Brain microvascular endothelial cell (primary cell): ENCODE measurements around the gene NAB2.

Experiments
- DNase-seq: peaks from one replicate; pipeline ENCODE4 v3.0.0-alpha.2; 2020
- H3K27ac ChIP-seq: fragments of 250-450 bp; sonication (Bioruptor Pico); 2 replicates; pipeline ENCODE4 v1.5.1; 2020; ENCODE audit warnings: mild to moderate bottlenecking, moderate library complexity
- H3K27me3 ChIP-seq: fragments of 250-450 bp; sonication (Bioruptor Pico); replicated peaks from 2 replicates; pipeline ENCODE4 v1.5.1; 2020; ENCODE audit warnings: mild to moderate bottlenecking
- H3K36me3 ChIP-seq: fragments of 250-450 bp; sonication (Bioruptor Pico); replicated peaks from 2 replicates; pipeline ENCODE4 v1.5.1; 2020; ENCODE audit warnings: mild to moderate bottlenecking
- H3K4me3 ChIP-seq: 2 replicates; pipeline ENCODE4 v1.5.1; 2011; ENCODE audit warnings: low read depth, mild to moderate bottlenecking, control low read depth, low read length, moderate library complexity
- in situ Hi-C: cut with HindIII; loops from 2 replicates; pipeline ENCODE4 v1.10.0; 2017; ENCODE audit warnings: low sequenced_read_pairs, low pct_ligation_motif_present
- TF ChIP-seq, protein P1 (sequence below): IDR thresholded peaks from 2 replicates; pipeline ENCODE4 v1.5.1; 2011; ENCODE audit warnings: low read depth, mild to moderate bottlenecking, moderate library complexity, low read length, control low read depth, inconsistent platforms; ENCODE audit errors: missing control alignments

Gene NAB2

DNA sequence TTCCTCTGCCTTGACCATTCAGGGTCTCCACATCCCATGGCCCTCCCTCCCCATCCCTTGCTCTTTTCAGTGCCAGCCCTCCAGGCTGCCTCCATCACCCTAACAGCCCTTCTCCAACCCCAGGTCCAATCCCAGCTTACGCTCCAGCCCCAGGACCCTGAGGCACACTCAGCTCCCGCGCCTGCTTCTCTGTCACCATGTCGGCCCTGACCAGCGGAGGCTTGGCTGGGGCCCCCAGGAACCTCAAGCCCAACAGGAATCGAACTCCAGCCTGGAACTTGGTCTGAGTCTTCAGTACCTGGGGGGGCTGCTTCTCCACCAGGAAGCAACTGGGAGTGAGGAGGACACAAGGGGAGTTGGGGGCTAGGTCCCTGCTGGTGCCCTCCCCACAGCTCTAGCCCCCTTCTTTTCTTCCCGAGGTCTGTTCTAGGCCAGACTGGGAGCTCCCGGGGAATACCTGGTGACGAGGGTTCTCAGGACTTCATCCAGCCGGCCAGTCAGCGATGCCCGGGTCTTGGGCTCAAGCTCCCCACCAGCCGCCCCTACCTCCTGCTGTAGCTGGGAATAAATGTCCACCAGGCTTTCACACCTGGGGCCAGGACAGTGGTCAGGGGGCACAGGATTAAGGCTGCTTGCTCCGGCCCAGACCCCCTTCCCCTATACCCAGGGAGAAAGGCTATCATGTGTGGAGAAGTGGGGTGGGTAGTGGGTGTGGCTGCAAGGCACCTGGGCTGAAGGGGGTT, 16.3 kb downstream of the NAB2 start:
- Histone ChIP-seq H3K4me3 (no peak overlapping the region), H3K27ac (no peak overlapping the region), H3K36me3 (peaks cover 43% of the 10 kb centered on the region), H3K27me3 (no peaks in the 10 kb centered on the region)
- TF ChIP-seq, protein P1, sequence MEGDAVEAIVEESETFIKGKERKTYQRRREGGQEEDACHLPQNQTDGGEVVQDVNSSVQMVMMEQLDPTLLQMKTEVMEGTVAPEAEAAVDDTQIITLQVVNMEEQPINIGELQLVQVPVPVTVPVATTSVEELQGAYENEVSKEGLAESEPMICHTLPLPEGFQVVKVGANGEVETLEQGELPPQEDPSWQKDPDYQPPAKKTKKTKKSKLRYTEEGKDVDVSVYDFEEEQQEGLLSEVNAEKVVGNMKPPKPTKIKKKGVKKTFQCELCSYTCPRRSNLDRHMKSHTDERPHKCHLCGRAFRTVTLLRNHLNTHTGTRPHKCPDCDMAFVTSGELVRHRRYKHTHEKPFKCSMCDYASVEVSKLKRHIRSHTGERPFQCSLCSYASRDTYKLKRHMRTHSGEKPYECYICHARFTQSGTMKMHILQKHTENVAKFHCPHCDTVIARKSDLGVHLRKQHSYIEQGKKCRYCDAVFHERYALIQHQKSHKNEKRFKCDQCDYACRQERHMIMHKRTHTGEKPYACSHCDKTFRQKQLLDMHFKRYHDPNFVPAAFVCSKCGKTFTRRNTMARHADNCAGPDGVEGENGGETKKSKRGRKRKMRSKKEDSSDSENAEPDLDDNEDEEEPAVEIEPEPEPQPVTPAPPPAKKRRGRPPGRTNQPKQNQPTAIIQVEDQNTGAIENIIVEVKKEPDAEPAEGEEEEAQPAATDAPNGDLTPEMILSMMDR: no peak
- in situ Hi-C loops: no loop called here
- DNase-seq: no peak

DNA sequence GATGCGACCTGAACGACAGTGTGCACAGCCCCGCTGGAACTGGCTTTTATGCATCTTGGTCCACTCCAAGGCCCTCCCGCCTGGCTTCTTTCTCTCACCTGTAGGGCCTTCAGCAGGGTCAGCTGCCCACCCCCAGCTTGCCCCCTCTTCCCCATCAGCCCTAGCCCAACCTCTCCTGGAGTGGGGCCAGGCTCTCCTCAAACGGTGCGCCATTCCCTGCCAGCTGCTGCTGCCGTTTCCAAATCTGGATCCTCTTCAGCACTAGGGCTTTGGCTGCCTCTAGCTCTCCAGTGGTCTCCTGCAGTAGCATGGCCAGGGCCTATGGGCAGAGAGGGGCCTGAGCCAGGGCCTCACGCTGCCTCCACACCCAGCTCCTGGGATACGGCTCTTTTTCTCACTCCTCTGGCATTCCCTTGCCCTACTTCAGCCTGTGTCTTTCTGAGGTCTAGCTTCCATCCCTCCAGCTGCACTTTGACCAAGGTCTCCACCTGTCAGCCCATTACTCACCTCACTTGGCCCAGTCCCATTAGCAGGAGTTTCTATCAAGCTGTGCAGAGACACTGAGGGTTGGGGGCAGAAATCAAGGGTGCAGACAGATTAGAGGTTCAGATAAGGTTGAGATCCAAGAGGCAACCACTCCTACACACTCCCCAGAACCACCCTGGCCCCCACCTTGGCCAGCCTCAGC, 17.3 kb downstream of the NAB2 start:
- Histone ChIP-seq H3K27me3 (no peaks in the 10 kb centered on the region), H3K27ac (no peak overlapping the region), H3K4me3 (no peak overlapping the region), H3K36me3 (peaks cover 43% of the 10 kb centered on the region)
- TF ChIP-seq, protein P1: no peak
- in situ Hi-C loops: no loop called here
- no peak for DNase-seq

DNA sequence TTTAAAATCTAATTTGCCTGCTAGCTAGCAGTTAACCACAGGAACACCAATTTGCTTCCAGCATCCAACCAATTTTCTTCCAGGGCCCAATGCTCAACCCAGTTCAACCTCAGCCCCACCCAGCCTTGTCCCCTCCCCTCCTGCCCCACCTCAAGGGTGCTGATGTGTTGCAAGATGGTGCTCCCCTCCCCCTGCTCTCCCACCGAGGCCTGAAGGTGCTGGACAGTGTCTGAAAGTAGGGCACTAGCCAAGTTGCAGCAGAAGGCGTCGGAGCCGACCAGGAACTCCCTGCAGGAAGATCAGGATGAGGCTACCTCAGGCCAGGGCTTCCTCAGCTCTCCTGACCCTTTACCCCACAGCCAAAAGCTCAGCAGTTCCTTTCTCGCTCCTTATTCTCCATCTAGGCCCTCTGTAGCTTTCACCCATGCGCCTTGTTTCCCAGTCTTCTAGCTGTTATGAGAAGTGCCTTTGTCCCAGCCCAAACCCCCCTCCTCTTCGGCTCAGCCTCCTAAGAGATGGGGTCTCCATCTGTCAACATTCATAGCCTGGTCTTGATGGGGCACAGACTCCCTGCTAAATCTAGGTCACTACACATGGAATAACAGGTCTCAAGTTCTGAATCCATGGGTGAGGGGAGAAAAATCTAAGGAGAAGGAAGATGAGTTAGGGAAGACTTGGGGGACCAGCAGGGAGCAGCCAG, 18.7 kb downstream of the NAB2 start:
- in situ Hi-C loops: no loop called here
- H3K36me3 ChIP-seq: peaks cover 37% of the 10 kb centered on the region
- TF ChIP-seq, protein P1: no peak

DNA sequence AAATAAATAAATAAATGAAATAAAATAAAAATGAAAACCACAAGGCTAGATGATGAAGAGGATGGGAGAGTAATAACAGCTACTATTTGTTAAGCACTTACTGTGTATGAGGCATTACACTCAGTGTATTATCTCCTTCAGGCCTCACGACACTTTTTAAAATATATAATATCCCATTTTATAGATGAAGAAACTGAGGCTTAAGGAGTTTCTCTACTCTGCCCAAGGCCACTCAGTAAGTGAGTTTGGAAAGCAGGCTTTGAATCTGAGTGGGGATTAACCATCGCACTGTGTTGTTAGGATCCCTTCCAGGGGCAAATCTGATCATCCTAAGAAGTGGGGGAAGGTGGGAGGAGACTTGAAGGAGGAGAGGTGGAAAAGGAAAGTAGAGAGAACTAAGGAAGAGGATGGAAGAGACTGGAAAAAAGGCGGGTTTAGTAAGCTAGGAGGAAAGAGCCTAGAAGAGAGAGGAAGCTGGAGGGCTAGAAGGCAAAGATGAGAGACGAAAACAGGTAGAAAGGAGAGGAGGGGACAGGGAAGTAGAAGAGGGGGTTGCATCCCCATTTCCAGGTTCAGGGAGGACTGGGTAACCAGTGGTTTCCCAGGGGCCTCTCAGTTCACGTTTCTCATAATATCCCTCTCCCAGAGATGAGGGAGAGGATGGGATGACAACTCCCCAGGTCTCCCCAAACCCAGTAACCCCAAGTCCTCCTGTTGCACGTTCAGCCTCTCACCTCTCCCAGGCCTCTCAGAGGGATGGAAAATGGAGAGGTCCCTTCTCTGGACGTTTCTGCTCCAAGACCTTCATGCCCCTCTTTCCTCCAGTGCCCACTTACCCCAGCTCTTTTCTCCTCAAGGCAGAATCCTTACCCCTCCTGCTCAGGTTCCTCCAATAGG, 20.5 kb downstream of the NAB2 start:
- DNase-seq: no peak
- peak overlapping the region; percentile 74 for H3K4me3 ChIP-seq
- TF ChIP-seq, protein P1: no peak
- H3K27me3 ChIP-seq: no peaks in the 10 kb centered on the region
- no peak overlapping the region for H3K27ac ChIP-seq
- in situ Hi-C loops: no loop called here
- H3K36me3 ChIP-seq: peaks cover 28% of the 10 kb centered on the region

More for the DNA sequence above, 18.7 kb downstream of the NAB2 start:
- Histone ChIP-seq H3K27me3 (no peaks in the 10 kb centered on the region), H3K4me3 (no peak overlapping the region), H3K27ac (no peak overlapping the region)
- DNase-seq: no peak
